LNCAP (cell line): ENCODE measurements around the gene SP6.

Source experiments
- TF ChIP-seq, protein P1 (sequence below): fragments of 450-650 bp; IDR thresholded peaks from 2 replicates; pipeline ENCODE4 v1.5.1; 2017; ENCODE audit warnings: mild to moderate bottlenecking

SP6 gene

DNA sequence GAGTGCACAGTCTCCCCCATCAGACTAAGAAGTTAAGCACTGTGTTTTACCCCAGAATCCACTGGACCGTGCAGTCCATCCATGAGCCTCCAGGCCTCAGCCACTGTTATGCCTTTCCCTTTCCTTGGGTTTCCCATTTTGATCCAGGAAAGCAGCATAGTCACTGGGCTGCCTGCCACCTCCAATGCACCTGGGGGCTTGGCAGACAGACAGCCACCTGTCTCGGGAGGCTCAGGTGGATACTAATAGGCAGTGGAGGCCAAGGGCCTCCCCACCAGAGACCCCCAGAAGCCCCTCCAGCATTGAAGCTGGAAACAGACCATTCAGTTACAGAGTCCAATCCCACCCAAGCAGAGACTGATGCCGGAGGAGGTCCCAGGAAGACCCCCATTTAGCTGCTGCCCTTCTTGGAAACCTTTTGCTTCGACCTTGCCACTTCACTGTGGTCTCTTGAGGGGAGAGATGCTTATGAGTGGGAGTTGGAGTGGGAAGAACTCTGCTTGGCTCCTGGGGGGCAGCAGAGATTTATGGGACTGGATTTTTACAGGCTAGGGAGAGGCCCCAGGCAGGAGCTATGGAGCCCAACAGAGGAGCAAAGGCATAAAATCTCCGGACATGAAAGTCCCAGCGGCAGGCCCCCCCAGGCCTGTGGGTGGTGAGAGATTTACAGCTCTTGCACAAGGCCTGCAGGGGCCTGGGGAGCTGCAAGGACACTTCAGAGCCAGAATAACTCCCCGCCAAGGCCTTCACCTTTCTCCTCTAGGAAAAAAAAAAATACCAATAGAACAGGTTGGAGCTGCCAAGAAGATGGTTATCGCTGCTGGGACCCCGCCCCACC, 32.8 kb upstream of the SP6 start:
- TF ChIP-seq, protein P1, sequence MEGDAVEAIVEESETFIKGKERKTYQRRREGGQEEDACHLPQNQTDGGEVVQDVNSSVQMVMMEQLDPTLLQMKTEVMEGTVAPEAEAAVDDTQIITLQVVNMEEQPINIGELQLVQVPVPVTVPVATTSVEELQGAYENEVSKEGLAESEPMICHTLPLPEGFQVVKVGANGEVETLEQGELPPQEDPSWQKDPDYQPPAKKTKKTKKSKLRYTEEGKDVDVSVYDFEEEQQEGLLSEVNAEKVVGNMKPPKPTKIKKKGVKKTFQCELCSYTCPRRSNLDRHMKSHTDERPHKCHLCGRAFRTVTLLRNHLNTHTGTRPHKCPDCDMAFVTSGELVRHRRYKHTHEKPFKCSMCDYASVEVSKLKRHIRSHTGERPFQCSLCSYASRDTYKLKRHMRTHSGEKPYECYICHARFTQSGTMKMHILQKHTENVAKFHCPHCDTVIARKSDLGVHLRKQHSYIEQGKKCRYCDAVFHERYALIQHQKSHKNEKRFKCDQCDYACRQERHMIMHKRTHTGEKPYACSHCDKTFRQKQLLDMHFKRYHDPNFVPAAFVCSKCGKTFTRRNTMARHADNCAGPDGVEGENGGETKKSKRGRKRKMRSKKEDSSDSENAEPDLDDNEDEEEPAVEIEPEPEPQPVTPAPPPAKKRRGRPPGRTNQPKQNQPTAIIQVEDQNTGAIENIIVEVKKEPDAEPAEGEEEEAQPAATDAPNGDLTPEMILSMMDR = no peak

DNA sequence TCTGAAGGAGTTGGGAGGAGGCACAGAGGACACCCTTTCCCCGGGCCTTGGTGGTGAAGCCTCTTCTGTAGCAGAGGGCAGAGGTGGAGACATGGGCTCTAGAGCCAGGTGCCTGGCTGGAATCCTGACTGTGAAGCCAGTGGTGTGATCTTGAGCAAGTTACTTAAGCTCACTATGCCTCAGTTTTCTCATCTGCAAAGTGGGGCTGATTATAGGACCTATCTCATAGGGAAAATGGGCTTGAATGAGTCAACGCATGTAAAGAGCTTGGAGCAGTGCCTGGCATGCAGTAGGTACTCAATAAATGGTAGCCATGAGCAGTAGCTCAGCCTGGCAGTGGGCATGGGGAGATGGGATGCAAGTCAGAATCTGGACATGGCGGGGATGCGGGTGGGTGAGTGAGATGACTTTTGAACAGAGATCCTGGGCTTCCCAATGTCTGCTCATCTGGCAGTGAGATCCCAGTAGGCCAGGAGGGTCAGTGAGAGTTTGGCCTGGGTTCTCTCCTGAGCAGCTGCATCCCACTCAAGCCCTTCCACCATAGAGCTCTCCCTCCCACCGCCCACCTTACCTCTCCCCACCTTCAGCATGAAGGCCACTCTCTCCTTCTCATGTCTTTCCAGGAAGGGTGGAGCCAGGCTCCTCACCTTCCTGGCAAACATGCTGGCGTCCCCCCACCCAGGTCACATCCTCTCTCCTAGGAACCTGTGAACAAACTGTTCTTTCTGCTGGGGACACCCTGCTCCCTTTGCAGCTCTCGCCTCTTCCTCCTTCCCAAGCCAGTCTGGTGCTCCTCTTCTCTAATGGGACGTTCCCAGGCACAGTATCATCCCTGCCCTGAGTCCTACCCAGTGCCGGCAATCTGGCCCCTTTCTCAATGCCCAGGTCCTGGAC, 32.0 kb upstream of the SP6 start:
- TF ChIP-seq, protein P1 = no peak

DNA sequence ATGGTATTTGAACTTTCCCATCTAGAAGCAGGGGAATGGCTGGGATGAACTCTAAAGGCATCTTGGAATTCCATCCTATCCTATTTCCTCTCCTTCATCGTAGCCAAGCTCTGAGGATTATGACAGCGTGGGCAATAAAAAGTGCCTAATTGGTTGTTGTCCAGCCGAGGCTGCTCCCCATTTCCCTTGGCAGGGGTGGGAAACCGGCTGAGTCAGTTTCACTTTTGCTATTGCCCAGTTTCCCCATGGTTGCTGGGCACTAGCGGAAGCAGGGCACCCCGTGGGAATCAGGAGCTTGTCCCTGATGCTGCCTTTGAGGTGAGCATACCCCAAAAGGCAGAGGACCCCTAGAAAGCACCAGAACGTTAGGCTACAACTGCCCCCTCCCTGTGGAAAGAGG, 31.3 kb upstream of the SP6 start:
- TF ChIP-seq, protein P1 = no peak

DNA sequence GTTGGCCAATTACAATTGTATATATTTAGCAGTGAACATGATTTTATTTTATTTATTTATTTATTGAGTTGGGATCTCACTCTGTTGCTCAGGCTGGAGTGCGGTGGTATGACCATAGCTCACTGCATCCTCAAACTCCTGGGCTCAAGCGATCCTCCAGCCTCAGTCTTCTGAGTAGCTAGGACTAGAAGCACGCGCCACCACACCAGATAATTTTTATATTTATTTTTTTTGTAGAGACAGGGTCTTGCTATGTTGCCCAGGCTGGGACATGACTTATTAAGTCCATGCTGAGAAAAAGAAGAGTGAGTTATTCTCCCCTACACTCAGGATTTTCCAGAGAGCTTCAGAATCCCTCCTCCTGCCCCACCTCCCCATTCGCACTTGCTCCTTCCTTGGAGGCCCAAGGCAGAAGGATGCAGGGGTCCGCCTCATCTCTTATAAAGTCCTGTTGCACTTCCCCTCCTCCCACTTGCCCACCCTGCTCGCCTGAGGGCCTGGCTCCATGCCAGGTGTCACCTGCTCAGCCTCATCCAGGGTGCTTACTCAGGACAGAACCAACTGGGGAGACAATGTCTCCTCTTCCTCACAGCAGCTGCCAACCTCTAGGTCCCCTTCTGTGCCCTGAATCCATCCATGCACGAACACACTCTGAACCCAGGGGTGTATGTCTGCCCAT, 29.0 kb upstream of the SP6 start:
- TF ChIP-seq, protein P1 = no peak

DNA sequence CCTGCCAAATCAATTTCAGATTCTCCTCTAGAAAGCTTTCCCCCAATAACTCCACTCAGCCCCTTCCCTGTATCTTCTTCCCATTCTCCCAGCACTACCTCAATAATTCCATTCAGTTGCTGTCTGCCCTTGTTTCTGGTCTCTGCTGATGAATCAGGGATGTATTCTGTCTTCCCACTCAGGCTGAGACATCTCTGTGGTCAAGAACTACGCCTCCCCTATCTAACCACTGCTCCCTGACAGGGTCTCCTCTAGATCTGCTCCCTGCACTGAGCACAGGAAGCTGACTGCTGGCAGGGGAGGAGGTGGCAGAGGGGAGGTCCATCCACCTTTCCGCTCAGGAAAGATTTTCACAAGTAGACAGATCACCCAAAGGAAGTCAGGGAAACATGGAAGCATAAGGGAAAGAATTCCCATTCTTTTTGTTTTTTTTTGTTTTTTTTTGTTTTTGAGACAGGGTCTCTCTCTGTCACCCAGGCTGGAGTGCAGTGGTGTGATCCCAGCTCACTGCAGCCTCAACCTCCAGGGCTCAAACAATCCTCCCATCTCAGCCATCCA, 28.1 kb upstream of the SP6 start:
- TF ChIP-seq, protein P1 = no peak

DNA sequence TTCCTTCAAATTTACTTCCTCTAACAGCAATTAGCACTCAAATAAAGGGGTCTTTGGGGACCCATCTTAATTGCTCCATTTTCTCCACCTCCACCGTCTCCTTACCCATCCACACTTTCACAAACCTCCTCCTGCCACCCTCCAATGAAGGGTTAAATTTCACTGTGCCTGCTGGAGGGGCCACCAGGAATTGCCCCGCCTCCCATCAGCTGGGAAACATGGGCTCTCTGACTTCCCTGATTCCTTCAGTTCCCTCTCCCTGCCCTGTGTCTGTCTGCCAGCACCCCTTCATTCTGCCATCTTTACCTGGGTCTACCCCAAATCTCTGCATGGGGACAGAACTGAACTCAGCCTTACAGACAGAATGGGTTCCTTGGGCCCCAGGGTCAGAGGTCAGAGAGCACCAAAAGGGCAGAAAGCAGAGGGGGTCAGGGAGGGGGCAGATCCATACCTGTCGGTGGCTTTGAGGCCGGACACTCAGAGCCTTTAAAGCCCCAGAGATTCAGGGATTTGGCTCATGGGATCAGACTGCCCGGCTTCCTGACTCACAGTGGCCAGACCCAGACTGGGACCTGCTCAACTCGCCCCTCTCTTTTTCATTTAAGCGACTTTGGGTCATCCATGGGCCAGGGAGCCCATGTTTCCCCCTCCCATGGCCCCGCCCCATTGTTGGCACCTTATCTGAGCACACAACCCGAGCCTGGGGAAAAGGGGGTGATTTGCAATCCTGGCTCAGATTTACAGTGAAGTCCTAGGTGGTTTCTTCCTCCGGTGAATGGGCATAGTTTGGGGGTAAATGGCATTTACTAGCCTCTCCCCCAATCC, 27.5 kb upstream of the SP6 start:
- TF ChIP-seq, protein P1 = no peak
